Subcutaneous adipose tissue (tissue), 4 donors: ENCODE results near the gene SCYL3. TPM values are rescaled to one million over a fixed set of nuclear protein-coding genes. Genes with fewer than 3 reads are reported as not detected.

Source experiments
- CTCF ChIP-seq: fragments of 450-650 bp; IDR thresholded peaks from one replicate; pipeline ENCODE4 v1.5.1; 2016; ENCODE audit warnings: low read depth, mild to moderate bottlenecking, control low read depth, antibody characterized with exemption, moderate library complexity
- small RNA-seq: library from RNA; depleted of rRNA; stranded (forward); fragments of <200 nt; gene quantifications from one replicate; pipeline ENCODE3, GENCODE V24; 2016
- total RNA-seq, 4 donors: library from RNA; depleted of rRNA; stranded (reverse); fragments of >200 nt; gene quantifications; one replicate each; pipeline ENCODE4 v1.1.0, GENCODE V29; 2016

SCYL3 gene
- total RNA-seq, 4 donors from 2014 or later, result 8.7 to 15.2 (median 12.6) TPM

GRCh38 chr1:169809370-169810095, 84.2 kb downstream of the SCYL3 start:
- TF ChIP-seq CTCF, result no peak

GRCh38 chr1:169804941-169805340, 88.8 kb downstream of the SCYL3 start:
- no peak for TF ChIP-seq CTCF

GRCh38 chr1:169802888-169803287, 90.8 kb downstream of the SCYL3 start:
- no peak for TF ChIP-seq CTCF

Small RNA genes lying within 50 kb of the gene (small RNA-seq; reads per million reads assigned to genes)
- gene RN7SL333P, result not detected

Other genes starting within 250 kb of the SCYL3 start
- gene SELL, start 182.3 kb downstream of the SCYL3 start, total RNA-seq, result 1 to 10 TPM in 3 of 4 donors, under 1 TPM in 1; 0.75 to 2.7 (median 1.7) TPM
- gene SELE, start 159.8 kb downstream of the SCYL3 start, total RNA-seq, result 1 to 10 TPM in 1 of 4 donors, under 1 TPM in 2, not detected in 1; 0.19 to 1.8 (median 0.33) TPM
- gene METTL18, start 99.0 kb downstream of the SCYL3 start, total RNA-seq, result 1 to 10 TPM; 3.6 to 6.2 (median 5.1) TPM
- 10 to 100 TPM; 23.4 to 35.2 (median 30.4) TPM for gene KIFAP3, start 180.8 kb upstream of the SCYL3 start, total RNA-seq